Cardiac fibroblast (primary cell): ENCODE data around the gene KLHL5.
A peak's percentile ranks its signal among the peaks of the same experiment; 100 is the strongest.

Experiments
- DNase-seq, 2 donors: peaks; one replicate each; pipeline versions ENCODE4 v3.0.0 to v3.0.0-alpha.2; 2010; ENCODE audit warnings: low read depth in 2 of 2
- H3K4me3 ChIP-seq, 2 donors: replicated peaks in 1 of 2; 1 replicate in 1 of 2; 2 replicates in 1 of 2; pipeline ENCODE4 v1.5.1; 2011; ENCODE audit warnings: low read depth in 2 of 2, low read length in 2 of 2, mild to moderate bottlenecking in 2 of 2, moderate library complexity in 1 of 2
- CTCF ChIP-seq: IDR thresholded peaks from one replicate; pipeline ENCODE4 v1.5.1; 2011; ENCODE audit warnings: low read depth, mild to moderate bottlenecking, low read length, inconsistent platforms

Gene KLHL5

GRCh38 chr4:39078829-39079228, 16.8 kb downstream of the KLHL5 start:
- no peak for DNase-seq
- H3K4me3 ChIP-seq: no peak overlapping the region
- no peak for TF ChIP-seq CTCF

GRCh38 chr4:39083164-39083563, 21.1 kb downstream of the KLHL5 start:
- H3K4me3 ChIP-seq: no peak overlapping the region
- DNase-seq: peak; percentile 40 to 77
- TF ChIP-seq CTCF: no peak

GRCh38 chr4:39085891-39086290, 23.9 kb downstream of the KLHL5 start:
- DNase-seq: peak in 1 of 2 donors; percentile 39

GRCh38 chr4:39096847-39097246, 34.8 kb downstream of the KLHL5 start:
- no peak for DNase-seq
- no peak for TF ChIP-seq CTCF
- no peak overlapping the region for H3K4me3 ChIP-seq

More at GRCh38 chr4:39085891-39086290, 23.9 kb downstream of the KLHL5 start:
- TF ChIP-seq CTCF: no peak
- no peak overlapping the region for H3K4me3 ChIP-seq

- H3K4me3 ChIP-seq: no peak overlapping the region
- no peak for TF ChIP-seq CTCF
Observed at GRCh38 chr4:39097290-39097689, 35.3 kb downstream of the KLHL5 start.

GRCh38 chr4:39102297-39102696, 40.3 kb downstream of the KLHL5 start:
- H3K4me3 ChIP-seq: no peak overlapping the region
- TF ChIP-seq CTCF: no peak
- DNase-seq: no peak

More at GRCh38 chr4:39097290-39097689, 35.3 kb downstream of the KLHL5 start:
- DNase-seq: no peak

GRCh38 chr4:39103291-39103690, 41.3 kb downstream of the KLHL5 start:
- DNase-seq: peak; percentile 5 to 14
- no peak overlapping the region for H3K4me3 ChIP-seq
- no peak for TF ChIP-seq CTCF
